ENCODE results near the gene NFKBIL1. TPM values are rescaled to one million over a fixed set of nuclear protein-coding genes. Genes with fewer than 3 reads are reported as not detected.
A peak's percentile ranks its signal among the peaks of the same experiment; 100 is the strongest.

Gene NFKBIL1
- polyA plus RNA-seq, 1 of the 3 experiments (the other 2 are of a cell fraction) = 17.1 TPM

- Histone ChIP-seq H3K27ac (ENCODE audit: low read depth in 2 of 2, low read length in 1 of 2) (no peak overlapping the region), H3K9me2 (no peaks in the 10 kb centered on the region), H3K4me2 (no peak overlapping the region), H2AFZ (ENCODE audit: low read depth) (no peak overlapping the region), H3K36me3 (replicated peaks in 1 of 2; ENCODE audit: control insufficient read depth in 1 of 2, insufficient read depth in 2 of 2, low read length in 1 of 2) (peaks cover 29 to 38% of the 10 kb centered on the region in 2 experiments), H3K27me3 (ENCODE audit: insufficient read depth) (no peaks in the 10 kb centered on the region), H3K9me3 (no peaks in the 10 kb centered on the region), H4K20me1 (ENCODE audit: insufficient read depth) (peaks cover 25% of the 10 kb centered on the region; the same call in 1 of the 2 replicates), H3K4me1 (ENCODE audit: control insufficient read depth in 1 of 2, insufficient read depth in 2 of 2, low read depth in 1 of 2, low read length in 1 of 2) (peaks cover 0 to 14% of the 10 kb centered on the region in 2 experiments; a peak in 2 of 4 replicates), H3K79me2 (ENCODE audit: insufficient read depth) (peaks cover 2% of the 10 kb centered on the region; the same call in 1 of the 2 replicates), H3K4me3 (ENCODE audit: low read depth in 2 of 2, low read length in 1 of 2) (no peak overlapping the region), H3F3A (replicated peaks; ENCODE audit: insufficient read depth) (peaks cover 28% of the 10 kb centered on the region), H3K9ac (no peak overlapping the region)
- TF ChIP-seq, protein P1, sequence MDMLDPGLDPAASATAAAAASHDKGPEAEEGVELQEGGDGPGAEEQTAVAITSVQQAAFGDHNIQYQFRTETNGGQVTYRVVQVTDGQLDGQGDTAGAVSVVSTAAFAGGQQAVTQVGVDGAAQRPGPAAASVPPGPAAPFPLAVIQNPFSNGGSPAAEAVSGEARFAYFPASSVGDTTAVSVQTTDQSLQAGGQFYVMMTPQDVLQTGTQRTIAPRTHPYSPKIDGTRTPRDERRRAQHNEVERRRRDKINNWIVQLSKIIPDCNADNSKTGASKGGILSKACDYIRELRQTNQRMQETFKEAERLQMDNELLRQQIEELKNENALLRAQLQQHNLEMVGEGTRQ (IDR thresholded peaks at IDR 0.05; ENCODE audit: borderline replicate concordance, low read depth, low read length) = no peak
- TF ChIP-seq CHD2 (IDR thresholded peaks at IDR 0.05; ENCODE audit: low read length, partially characterized antibody) (no peak), TCF12 (IDR thresholded peaks at IDR 0.05) (no peak), FOXJ3 (CRISPR knock-in tag; IDR thresholded peaks at IDR 0.05) (no peak)
- 89% methylated on average over 4 of the region's 4 CpGs for WGBS (ENCODE audit: low lambda C conversion rate)
- CTCF ChIA-PET = interaction anchor here (0.7 kb wide), 1 partner anchor 11 kb away, joined by 3 read pairs; no protein-coding TSS in a partner anchor
- no peak for DNase-seq
- POLR2A ChIA-PET = no interaction called here
Measured at GRCh38 chr6:31528307-31528777, 19.1 kb upstream of the NFKBIL1 start.

DNA sequence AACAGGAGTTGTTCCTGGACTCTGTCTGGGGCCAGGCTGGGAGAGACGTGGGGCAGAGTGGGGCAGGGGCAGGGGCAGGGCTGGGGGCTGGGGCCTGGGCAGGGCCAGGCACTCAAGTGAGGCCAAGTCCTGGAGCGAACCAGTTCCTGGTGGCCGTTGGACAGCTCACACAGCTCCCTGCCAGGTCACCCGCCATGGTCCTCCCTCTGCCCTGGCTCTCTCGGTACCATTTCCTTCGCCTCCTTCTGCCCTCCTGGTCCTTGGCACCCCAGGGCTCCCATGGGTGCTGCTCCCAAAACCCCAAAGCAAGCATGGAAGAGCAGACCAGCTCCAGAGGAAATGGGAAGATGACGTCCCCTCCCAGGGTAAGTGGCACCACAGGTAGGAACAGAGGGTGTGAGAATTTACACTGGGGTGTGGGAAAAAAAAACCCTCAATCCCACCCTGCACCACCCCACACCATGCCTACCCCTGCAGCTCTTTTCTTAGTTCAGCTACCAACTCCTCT is 18.5 kb upstream of the NFKBIL1 start, which contains the start of gene MCCD1:
Gene MCCD1, plus strand, starts transcription at position 142 of the 508 bp plus-strand sequence. Its CDS starts 53 bp downstream, at position 195.
- Histone ChIP-seq H3K9ac (no peak within 1 kb of the TSS), H3K27ac (ENCODE audit: low read depth in 2 of 2, low read length in 1 of 2) (no peak within 1 kb of the TSS), H3K27me3 (ENCODE audit: insufficient read depth) (no peaks in the 10 kb centered on the region), H4K20me1 (ENCODE audit: insufficient read depth) (peaks cover 26% of the 10 kb centered on the region), H2AFZ (ENCODE audit: low read depth) (no peak within 1 kb of the TSS), H3K9me2 (no peaks in the 10 kb centered on the region), H3K4me2 (no peak within 1 kb of the TSS), H3K4me1 (ENCODE audit: control insufficient read depth in 1 of 2, insufficient read depth in 2 of 2, low read depth in 1 of 2, low read length in 1 of 2) (peaks cover 0 to 14% of the 10 kb centered on the region in 2 experiments; a peak in 2 of 4 replicates), H3F3A (replicated peaks; ENCODE audit: insufficient read depth) (peaks cover 28% of the 10 kb centered on the region), H3K79me2 (ENCODE audit: insufficient read depth) (peaks cover 7% of the 10 kb centered on the region; the same call in 1 of the 2 replicates), H3K36me3 (replicated peaks in 1 of 2; ENCODE audit: control insufficient read depth in 1 of 2, insufficient read depth in 2 of 2, low read length in 1 of 2) (peaks cover 35 to 43% of the 10 kb centered on the region in 2 experiments), H3K4me3 (ENCODE audit: low read depth in 2 of 2, low read length in 1 of 2) (no peak within 1 kb of the TSS), H3K9me3 (no peaks in the 10 kb centered on the region)
- ChIA-PET POLR2A (interaction anchor here (1.2 kb wide), 1 partner anchor 13 kb away, joined by 4 read pairs; the partner anchor contains the start of gene DDX39B), CTCF (interaction anchor here (0.7 to 1.1 kb wide), 2 partner anchors 10 to 11 kb away, joined by 3 to 4 read pairs; no protein-coding TSS in a partner anchor)
- no peak for TF ChIP-seq EZH2phosphoT487 (IDR thresholded peaks at IDR 0.05; ENCODE audit: borderline replicate concordance, low read depth)
- peak; percentile 13 for TF ChIP-seq POLR2AphosphoS5 (IDR thresholded peaks at IDR 0.05; ENCODE audit: low read depth, low read length)
- no peak for TF ChIP-seq YY1 (IDR thresholded peaks at IDR 0.05; ENCODE audit: low read depth)
- no peak for TF ChIP-seq EP300 (IDR thresholded peaks at IDR 0.05; ENCODE audit: borderline replicate concordance in 1 of 2, low read depth in 1 of 2, low read length in 1 of 2)
- no peak for TF ChIP-seq RFX5 (IDR thresholded peaks at IDR 0.05; ENCODE audit: low read length)
- TF ChIP-seq PBX3 (IDR thresholded peaks at IDR 0.05) = 0 out of 2 replicates have a peak, but pooled peaks have one; percentile 5
- no peak for DNase-seq
- WGBS (ENCODE audit: low lambda C conversion rate) = 90% methylated on average over 6 of the region's 7 CpGs
